PC-3 (cell line): Measurements from ENCODE around the gene ARSB.

Experiments
- CTCF ChIP-seq: fragments of 300-600 bp; sonication (generic); conservative IDR thresholded peaks from 2 replicates; pipeline ENCODE4 v1.5.1; 2017; ENCODE audit warnings: antibody characterized with exemption, low read depth, mild to moderate bottlenecking, low read length
- EZH2 ChIP-seq: fragments of 300-600 bp; sonication (generic); IDR thresholded peaks from one replicate; pipeline ENCODE4 v1.6.1; 2017; ENCODE audit warnings: antibody characterized with exemption, mild to moderate bottlenecking, low read length; ENCODE audit not compliant: unreplicated experiment

- no peak for TF ChIP-seq CTCF
- no peak for TF ChIP-seq EZH2
These were observed 38.2 kb upstream of the ARSB start for GRCh38 chr5:79023348-79023747.
